Measurements from ENCODE around the gene PDE3A. TPM values are rescaled to one million over a fixed set of nuclear protein-coding genes. Genes with fewer than 3 reads are reported as not detected.

The PDE3A gene
- total and polyA plus RNA-seq, 2 of the 4 experiments (the other 2 are of a cell fraction), result 0.09 to 0.18 TPM

DNA sequence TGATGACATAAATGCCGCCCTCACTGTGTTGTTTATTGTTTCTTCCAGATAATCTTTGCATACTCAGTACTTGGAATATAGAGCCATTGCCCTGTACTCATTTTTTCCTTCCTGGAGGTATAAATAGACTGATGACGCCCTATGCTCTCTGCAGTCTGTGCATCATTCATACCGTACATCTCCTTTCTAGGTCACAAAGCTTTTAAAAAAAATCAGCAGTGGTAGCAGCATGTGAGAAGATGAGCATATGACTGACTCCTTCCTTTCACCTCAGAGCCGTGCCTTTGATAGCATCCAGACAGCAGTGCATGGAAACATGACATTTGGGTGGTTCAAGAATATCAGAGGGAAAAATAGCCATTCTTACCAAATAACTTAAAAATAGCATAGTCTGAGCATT is 77.3 kb downstream of the PDE3A start:
- Histone ChIP-seq H2AFZ (replicated peaks; ENCODE audit: low read length, poor library complexity) (no peak overlapping the region), H2BK120ac (ENCODE audit: low read depth, low read length) (no peak overlapping the region), H3K4me1 (ENCODE audit: control insufficient read depth, insufficient read depth, low read length) (peaks cover 6% of the 10 kb centered on the region; the same call in 1 of the 2 replicates), H3K27ac (ENCODE audit: insufficient read depth, low read length) (no peak overlapping the region), H2BK15ac (ENCODE audit: low read depth, low read length) (no peak overlapping the region), H3K79me1 (ENCODE audit: low read depth in 1 of 2, low read length in 2 of 2) (no peaks in the 10 kb centered on the region; a peak in 1 of 4 replicates), H3K36me3 (ENCODE audit: control insufficient read depth, insufficient read depth, low read length) (no peaks in the 10 kb centered on the region; the same call in 1 of the 2 replicates), H3K4me3 (ENCODE audit: insufficient read depth, low read depth, low read length) (no peak overlapping the region), H3K14ac (replicated peaks; ENCODE audit: low read depth, low read length) (no peak overlapping the region), H4K5ac (ENCODE audit: low read depth, low read length) (no peak overlapping the region), H2BK5ac (ENCODE audit: low read depth, low read length, poor library complexity, severe bottlenecking) (no peak overlapping the region), H2BK20ac (ENCODE audit: low read depth, low read length) (no peak overlapping the region), H3K23ac (ENCODE audit: low read depth, low read length) (no peak overlapping the region), H3K27me3 (ENCODE audit: control insufficient read depth, insufficient read depth, low read length) (no peaks in the 10 kb centered on the region), H3K9me1 (ENCODE audit: insufficient read depth, low read length) (no peaks in the 10 kb centered on the region), H3K4me2 (ENCODE audit: low read depth, low read length) (no peak overlapping the region), H3K18ac (ENCODE audit: low read depth, low read length) (no peak overlapping the region), H4K20me1 (ENCODE audit: insufficient read depth, low read length) (no peaks in the 10 kb centered on the region), H4K8ac (ENCODE audit: low read depth in 2 of 2, low read length in 2 of 2) (no peak overlapping the region), H2AK9ac (replicated peaks; ENCODE audit: low read depth, low read length, poor library complexity) (no peak overlapping the region), H3K9ac (ENCODE audit: low read depth, low read length) (no peak overlapping the region), H3K4ac (ENCODE audit: low read depth, low read length) (no peak overlapping the region), H2AK5ac (ENCODE audit: low read depth, low read length) (no peak overlapping the region), H3K56ac (ENCODE audit: extremely low read depth, insufficient read depth, low read length) (no peak overlapping the region), H4K91ac (ENCODE audit: insufficient read depth, low read depth, low read length) (no peak overlapping the region), H3K9me3 (ENCODE audit: control insufficient read depth, insufficient read depth, low read length) (no peaks in the 10 kb centered on the region)
- ATAC-seq (ENCODE audit: low read depth) (no peak), DNase-seq (peak; percentile 28)
- no CpG with 5 or more reads among the region's 4 CpGs for WGBS, 2 experiments (ENCODE audit: extremely low coverage in 2 of 2, insufficient read length in 1 of 2)
- no TSS peak for BruUV-seq (replicated peaks)
- in situ Hi-C loops (cut with MboI; ENCODE audit: low sequenced_read_pairs) (no loop called here), dilution Hi-C loops (cut with HindIII; ENCODE audit: low sequenced_read_pairs, unreplicated experiment) (no loop called here), intact Hi-C loops (cut with micrococcal nuclease) (no loop called here)
- ChIA-PET POLR2A (ENCODE audit: unreplicated experiment) (no interaction called here), CTCF (interaction anchor here (0.5 to 0.7 kb wide), 2 partner anchors 137 to 1678 kb away, joined by 3 to 4 read pairs; no protein-coding TSS in a partner anchor)
- TF ChIP-seq CEBPB (IDR thresholded peaks at IDR 0.05; ENCODE audit: low read depth, low read length) (no peak), CHD1 (IDR thresholded peaks at IDR 0.05; ENCODE audit: low read depth, low read length) (no peak), MAZ (IDR thresholded peaks at IDR 0.05; ENCODE audit: borderline replicate concordance, low read depth, low read length) (no peak), BHLHE40 (IDR thresholded peaks at IDR 0.05; ENCODE audit: low read depth, low read length) (no peak), MXI1 (IDR thresholded peaks at IDR 0.05; ENCODE audit: borderline replicate concordance, low read depth, low read length) (no peak), MAFK (IDR thresholded peaks at IDR 0.05; ENCODE audit: low read depth, low read length) (no peak), SMC3 (IDR thresholded peaks at IDR 0.05; ENCODE audit: low read depth, low read length) (no peak), POLR2A (IDR thresholded peaks at IDR 0.05; ENCODE audit: low read depth, low read length) (no peak), RAD21 (IDR thresholded peaks at IDR 0.05; ENCODE audit: low read length) (no peak), RCOR1 (IDR thresholded peaks at IDR 0.05; ENCODE audit: insufficient replicate concordance, low read length) (no peak), NFE2L2 (IDR thresholded peaks at IDR 0.05; ENCODE audit: low read depth, low read length) (no peak), FOS (IDR thresholded peaks at IDR 0.05; ENCODE audit: low read depth, low read length) (no peak), RFX5 (IDR thresholded peaks at IDR 0.05; ENCODE audit: low read depth, low read length) (no peak), ELK1 (IDR thresholded peaks at IDR 0.05; ENCODE audit: borderline replicate concordance, low read depth, low read length) (no peak)
- TF ChIP-seq, protein P1, sequence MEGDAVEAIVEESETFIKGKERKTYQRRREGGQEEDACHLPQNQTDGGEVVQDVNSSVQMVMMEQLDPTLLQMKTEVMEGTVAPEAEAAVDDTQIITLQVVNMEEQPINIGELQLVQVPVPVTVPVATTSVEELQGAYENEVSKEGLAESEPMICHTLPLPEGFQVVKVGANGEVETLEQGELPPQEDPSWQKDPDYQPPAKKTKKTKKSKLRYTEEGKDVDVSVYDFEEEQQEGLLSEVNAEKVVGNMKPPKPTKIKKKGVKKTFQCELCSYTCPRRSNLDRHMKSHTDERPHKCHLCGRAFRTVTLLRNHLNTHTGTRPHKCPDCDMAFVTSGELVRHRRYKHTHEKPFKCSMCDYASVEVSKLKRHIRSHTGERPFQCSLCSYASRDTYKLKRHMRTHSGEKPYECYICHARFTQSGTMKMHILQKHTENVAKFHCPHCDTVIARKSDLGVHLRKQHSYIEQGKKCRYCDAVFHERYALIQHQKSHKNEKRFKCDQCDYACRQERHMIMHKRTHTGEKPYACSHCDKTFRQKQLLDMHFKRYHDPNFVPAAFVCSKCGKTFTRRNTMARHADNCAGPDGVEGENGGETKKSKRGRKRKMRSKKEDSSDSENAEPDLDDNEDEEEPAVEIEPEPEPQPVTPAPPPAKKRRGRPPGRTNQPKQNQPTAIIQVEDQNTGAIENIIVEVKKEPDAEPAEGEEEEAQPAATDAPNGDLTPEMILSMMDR (conservative IDR thresholded peaks at IDR 0.05; ENCODE audit: low read depth, low read length), result no peak
- TF ChIP-seq, protein P2, sequence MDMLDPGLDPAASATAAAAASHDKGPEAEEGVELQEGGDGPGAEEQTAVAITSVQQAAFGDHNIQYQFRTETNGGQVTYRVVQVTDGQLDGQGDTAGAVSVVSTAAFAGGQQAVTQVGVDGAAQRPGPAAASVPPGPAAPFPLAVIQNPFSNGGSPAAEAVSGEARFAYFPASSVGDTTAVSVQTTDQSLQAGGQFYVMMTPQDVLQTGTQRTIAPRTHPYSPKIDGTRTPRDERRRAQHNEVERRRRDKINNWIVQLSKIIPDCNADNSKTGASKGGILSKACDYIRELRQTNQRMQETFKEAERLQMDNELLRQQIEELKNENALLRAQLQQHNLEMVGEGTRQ (IDR thresholded peaks at IDR 0.05; ENCODE audit: low read depth, low read length), result no peak

Data from IMR-90 (cell line).